A673 (cell line): ENCODE measurements around the gene LRSAM1. TPM values are rescaled to one million over a fixed set of nuclear protein-coding genes. Genes with fewer than 3 reads are reported as not detected.

Experiments used
- BruUV-seq: library from RNA; stranded (reverse); fragments of 400-500 nt; replicated peaks from 2 replicates; lab custom pipeline; 2021; lab: Mats Ljungman, UMichigan
- CTCF ChIA-PET: fragments of 300-600 bp; sonication (Branson Sonifier 250); formaldehyde crosslinking; loops from one replicate; lab custom pipeline; 2022; ENCODE audit warnings: antibody characterized with exemption; lab: Charles Lee
- POLR2A ChIA-PET: fragments of 300-600 bp; sonication (Branson Sonifier 250); formaldehyde crosslinking; loops from one replicate; lab custom pipeline; 2022; ENCODE audit warnings: antibody characterized with exemption; ENCODE audit not compliant: low non-redundant PET; lab: Charles Lee
- DNase-seq: peaks from one replicate; pipeline ENCODE4 v3.0.0-alpha.2; 2015; ENCODE audit warnings: low spot score
- H3K27ac ChIP-seq: fragments of 200-600 bp; sonication (generic); 2 replicates; pipeline ENCODE4 v1.5.1; 2016; ENCODE audit warnings: mixed run types, low read depth, mild to moderate bottlenecking, mixed read lengths, antibody characterized with exemption, low read length; ENCODE audit not compliant: poor library complexity, severe bottlenecking
- H3K27me3 ChIP-seq: fragments of 200-600 bp; sonication (generic); replicated peaks from 2 replicates; pipeline ENCODE4 v1.6.1; 2017; ENCODE audit warnings: mixed run types, low read depth, mild to moderate bottlenecking, mixed read lengths, antibody characterized with exemption, low read length; ENCODE audit not compliant: insufficient read depth, poor library complexity
- H3K36me3 ChIP-seq: fragments of 200-600 bp; sonication (generic); 2 replicates; pipeline ENCODE4 v1.6.1; 2016; ENCODE audit warnings: mixed run types, mild to moderate bottlenecking, mixed read lengths, antibody characterized with exemption, low read length; ENCODE audit not compliant: insufficient read depth, poor library complexity, severe bottlenecking
- H3K4me1 ChIP-seq: fragments of 200-600 bp; sonication (generic); 2 replicates; pipeline ENCODE4 v1.6.1; 2017; ENCODE audit warnings: mixed run types, mild to moderate bottlenecking, mixed read lengths, antibody characterized with exemption, low read length; ENCODE audit not compliant: insufficient read depth, poor library complexity, severe bottlenecking
- H3K4me3 ChIP-seq: fragments of 200-600 bp; sonication (generic); 2 replicates; pipeline ENCODE4 v1.5.1; 2016; ENCODE audit warnings: low read depth, mixed run types, mild to moderate bottlenecking, mixed read lengths, low read length; ENCODE audit not compliant: poor library complexity, severe bottlenecking
- H3K9me3 ChIP-seq: fragments of 200-600 bp; sonication (generic); 2 replicates; pipeline ENCODE4 v1.6.1; 2016; ENCODE audit warnings: mixed run types, low read depth, mild to moderate bottlenecking, mixed read lengths, antibody characterized with exemption, low read length; ENCODE audit not compliant: poor library complexity, severe bottlenecking
- EZH2 ChIP-seq: fragments of 200-600 bp; sonication (generic); IDR thresholded peaks from 2 replicates; pipeline ENCODE4 v1.6.1; 2017; ENCODE audit warnings: borderline replicate concordance, low read depth, mild to moderate bottlenecking, mixed read lengths, antibody characterized with exemption, low read length; ENCODE audit not compliant: poor library complexity, severe bottlenecking
- intact Hi-C: fragments of 100-400 bp; cut with micrococcal nuclease; formaldehyde crosslinking; loops from one replicate; pipeline ENCODE4 v1.10.0; 2022; ENCODE audit not compliant: unreplicated experiment
- total RNA-seq: library from RNA; stranded (reverse); gene quantifications from 2 replicates; pipeline ENCODE4 v1.2.3, GENCODE V29; 2021
- TF ChIP-seq, protein P1 (sequence below): fragments of 300-800, 200-600 bp; sonication (generic); conservative IDR thresholded peaks from 2 replicates; pipeline ENCODE4 v1.5.1; 2017; ENCODE audit warnings: low read depth, mild to moderate bottlenecking, antibody characterized with exemption, low read length, moderate library complexity, mixed read lengths

The LRSAM1 gene
- total RNA-seq, 1 experiment from 2014 or later, result 15.8 TPM

DNA sequence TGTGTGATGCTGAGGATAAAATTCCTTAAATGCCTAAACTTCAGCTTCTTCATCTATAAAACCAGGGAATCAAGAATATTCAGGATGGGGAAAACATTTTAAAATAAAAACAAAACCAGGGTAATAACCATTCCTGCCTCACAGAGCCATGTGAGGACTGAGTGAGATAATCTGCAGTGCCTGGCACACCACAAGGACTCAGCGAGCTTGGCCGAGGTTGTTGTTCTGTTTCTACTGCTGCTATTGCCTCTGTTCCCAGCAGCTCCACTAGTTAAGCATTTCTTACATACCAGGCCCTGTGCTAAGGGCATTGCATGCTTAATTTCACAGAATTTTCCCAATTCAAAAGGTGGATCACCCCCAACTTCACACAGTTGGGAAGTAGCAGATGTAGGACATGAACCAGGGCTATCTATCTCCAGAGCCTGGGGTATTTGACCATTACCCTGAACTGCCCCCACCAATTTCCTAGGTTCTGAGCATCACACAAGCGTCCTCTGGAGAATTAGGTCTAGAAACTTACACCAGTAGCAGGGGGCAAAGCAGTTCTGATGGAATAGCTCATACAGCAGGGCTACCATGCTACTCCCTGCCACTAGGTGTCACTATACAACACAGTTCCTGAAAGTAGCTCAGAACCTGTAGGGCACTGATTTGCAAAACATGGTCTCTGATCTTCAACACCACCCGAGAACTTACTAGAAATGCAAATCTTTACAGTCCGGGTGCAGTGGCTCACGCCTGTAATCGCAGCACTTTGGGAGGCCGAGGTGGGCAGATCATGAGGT, 74.3 kb downstream of the LRSAM1 start:
- H3K4me1 ChIP-seq, result no peaks in the 10 kb centered on the region

DNA sequence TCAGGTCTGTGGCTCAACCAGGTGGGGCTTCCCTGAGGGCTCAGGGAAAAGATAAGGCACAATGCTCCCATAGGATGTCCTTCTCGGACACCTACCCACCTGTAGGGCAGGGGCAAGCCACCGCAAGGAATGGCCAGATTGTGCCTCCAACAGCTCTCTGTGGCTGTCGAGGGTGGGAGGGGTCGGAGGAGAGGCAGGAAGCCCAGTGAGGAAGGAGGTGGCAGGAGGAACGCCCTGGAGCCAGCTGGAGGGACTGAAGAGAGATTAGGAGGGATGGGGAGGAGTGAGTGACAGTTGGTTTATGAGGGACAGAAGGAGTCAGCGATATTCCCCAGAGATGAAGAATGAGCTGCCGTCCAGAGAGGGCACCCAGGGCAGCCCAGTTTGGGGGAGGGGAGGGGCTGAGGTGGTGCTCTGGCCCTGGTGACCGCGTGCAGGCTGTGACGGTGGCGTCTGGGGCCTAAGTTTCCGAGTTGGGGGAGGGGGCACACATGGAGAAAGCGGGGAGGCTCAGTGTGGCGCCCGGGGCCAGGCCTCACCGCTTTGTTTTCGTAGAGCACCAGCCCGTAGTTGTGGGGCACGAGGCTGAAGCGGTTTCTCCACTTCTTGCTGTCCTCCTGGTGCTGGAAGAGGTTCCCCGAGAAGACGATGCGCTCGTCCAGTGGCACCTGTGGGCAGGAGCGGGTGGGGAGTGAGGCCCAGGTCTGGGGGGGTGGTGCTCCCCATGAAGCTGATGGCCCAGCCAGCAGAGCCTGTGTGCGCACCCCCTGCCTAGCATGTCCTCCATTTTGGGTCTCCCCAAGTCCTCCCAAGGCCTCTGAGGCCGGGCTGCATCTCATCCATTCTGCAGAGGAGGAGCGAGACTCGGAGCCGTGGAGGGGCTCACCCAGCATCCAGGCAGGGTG, 75.6 kb downstream of the LRSAM1 start:
- Histone ChIP-seq H3K4me1 (no peaks in the 10 kb centered on the region), H3K4me3 (no peak overlapping the region), H3K9me3 (peaks cover 14% of the 10 kb centered on the region), H3K36me3 (peaks cover 29% of the 10 kb centered on the region), H3K27ac (no peak overlapping the region), H3K27me3 (no peaks in the 10 kb centered on the region)
- DNase-seq, result no peak
- intact Hi-C loops, result no loop called here
- no TSS peak for BruUV-seq
- POLR2A ChIA-PET, result interaction anchor here (0.7 kb wide), 1 partner anchor 13 kb away, joined by 3 read pairs; no protein-coding TSS in a partner anchor
- TF ChIP-seq, protein P1, sequence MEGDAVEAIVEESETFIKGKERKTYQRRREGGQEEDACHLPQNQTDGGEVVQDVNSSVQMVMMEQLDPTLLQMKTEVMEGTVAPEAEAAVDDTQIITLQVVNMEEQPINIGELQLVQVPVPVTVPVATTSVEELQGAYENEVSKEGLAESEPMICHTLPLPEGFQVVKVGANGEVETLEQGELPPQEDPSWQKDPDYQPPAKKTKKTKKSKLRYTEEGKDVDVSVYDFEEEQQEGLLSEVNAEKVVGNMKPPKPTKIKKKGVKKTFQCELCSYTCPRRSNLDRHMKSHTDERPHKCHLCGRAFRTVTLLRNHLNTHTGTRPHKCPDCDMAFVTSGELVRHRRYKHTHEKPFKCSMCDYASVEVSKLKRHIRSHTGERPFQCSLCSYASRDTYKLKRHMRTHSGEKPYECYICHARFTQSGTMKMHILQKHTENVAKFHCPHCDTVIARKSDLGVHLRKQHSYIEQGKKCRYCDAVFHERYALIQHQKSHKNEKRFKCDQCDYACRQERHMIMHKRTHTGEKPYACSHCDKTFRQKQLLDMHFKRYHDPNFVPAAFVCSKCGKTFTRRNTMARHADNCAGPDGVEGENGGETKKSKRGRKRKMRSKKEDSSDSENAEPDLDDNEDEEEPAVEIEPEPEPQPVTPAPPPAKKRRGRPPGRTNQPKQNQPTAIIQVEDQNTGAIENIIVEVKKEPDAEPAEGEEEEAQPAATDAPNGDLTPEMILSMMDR, result no peak
- TF ChIP-seq EZH2, result no peak
- CTCF ChIA-PET, result no interaction called here

More for the DNA sequence above, 74.3 kb downstream of the LRSAM1 start:
- DNase-seq, result peak; percentile 60
- intact Hi-C loops, result no loop called here
- CTCF ChIA-PET, result interaction anchor here (0.5 to 1.3 kb wide), 4 partner anchors 11 to 209 kb away, joined by 3 to 5 read pairs (median 4); no protein-coding TSS in a partner anchor
- Histone ChIP-seq H3K27me3 (no peaks in the 10 kb centered on the region), H3K27ac (no peak overlapping the region), H3K9me3 (peaks cover 14% of the 10 kb centered on the region), H3K4me3 (no peak overlapping the region), H3K36me3 (peaks cover 29% of the 10 kb centered on the region)
- POLR2A ChIA-PET, result no interaction called here
- TF ChIP-seq, protein P1, result peak; percentile 57
- no peak for TF ChIP-seq EZH2
- BruUV-seq, result no TSS peak

DNA sequence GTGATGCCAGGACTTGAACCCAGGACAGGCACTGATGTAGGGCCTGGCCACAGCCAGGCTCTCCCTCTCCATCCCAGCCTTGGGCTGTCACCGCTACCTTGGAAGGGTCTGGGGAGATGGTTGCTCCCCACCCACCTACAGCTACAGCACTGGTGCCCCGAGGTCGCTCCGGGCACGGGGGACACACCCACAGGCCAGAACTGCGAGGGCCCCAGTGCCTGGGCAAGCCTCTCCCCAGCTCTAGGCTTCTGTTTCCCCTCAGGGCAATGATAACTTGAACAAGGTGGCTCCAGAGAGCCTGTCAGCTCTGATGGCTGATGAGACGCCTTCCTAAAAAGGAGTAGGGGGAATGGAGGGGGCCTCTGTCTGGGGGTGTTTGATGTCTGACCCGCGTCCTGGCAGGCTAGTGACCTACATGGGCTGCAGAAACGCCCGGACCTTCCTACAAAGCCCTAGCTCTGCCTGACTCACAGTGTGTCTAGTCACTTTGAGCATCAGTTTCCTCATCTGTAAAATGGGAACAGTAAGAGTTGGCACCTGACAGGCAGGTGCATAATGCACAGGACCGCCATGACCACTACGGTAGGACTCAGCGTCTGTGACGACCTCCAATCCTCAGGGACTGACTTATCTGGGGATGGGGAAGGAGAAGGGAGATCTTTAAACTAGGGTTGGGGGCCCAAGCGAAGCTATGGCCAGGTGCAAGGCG, 76.4 kb downstream of the LRSAM1 start:
- TF ChIP-seq EZH2, result no peak
- TF ChIP-seq, protein P1, result no peak
- H3K27me3 ChIP-seq, result no peaks in the 10 kb centered on the region
- intact Hi-C loops, result no loop called here
- peaks cover 29% of the 10 kb centered on the region for H3K36me3 ChIP-seq
- peaks cover 14% of the 10 kb centered on the region for H3K9me3 ChIP-seq
- POLR2A ChIA-PET, result no interaction called here
- H3K27ac ChIP-seq, result no peak overlapping the region
- H3K4me3 ChIP-seq, result no peak overlapping the region
- DNase-seq, result no peak
- CTCF ChIA-PET, result no interaction called here
- BruUV-seq, result no TSS peak
- no peaks in the 10 kb centered on the region for H3K4me1 ChIP-seq
